ENCODE results near the gene CEP128.

The CEP128 gene

GRCh38 chr14:80941241-80942185, at the start of gene CEP128:
TSS of gene CEP128 (minus strand) at chr14:80941738.
- peaks cover 21% of the 10 kb centered on the region for H3K4me1 ChIP-seq (ENCODE audit: control insufficient read depth, low read length)
- H3K9me3 ChIP-seq (ENCODE audit: control insufficient read depth, insufficient read depth, low read length) = no peaks in the 10 kb centered on the region
- H3K9me2 ChIP-seq (replicated peaks; ENCODE audit: control insufficient read depth, low read length) = no peaks in the 10 kb centered on the region
- H3K4me3 ChIP-seq (ENCODE audit: low read length) = peak within 1 kb of the TSS; percentile 79
- H3K27ac ChIP-seq (ENCODE audit: low read depth, low read length) = peak within 1 kb of the TSS; percentile 48
- no peak for TF ChIP-seq EZH2phosphoT487 (IDR thresholded peaks at IDR 0.05; ENCODE audit: borderline replicate concordance, low read length)
- TF ChIP-seq CTCF (IDR thresholded peaks at IDR 0.05; ENCODE audit: low read depth, low read length, poor library complexity, severe bottlenecking) = no peak
- peak within 1 kb of the TSS; percentile 81 for H3K4me2 ChIP-seq (ENCODE audit: low read length)
- no peaks in the 10 kb centered on the region for H3K27me3 ChIP-seq (ENCODE audit: control insufficient read depth, low read length)
- H3F3A ChIP-seq (ENCODE audit: control insufficient read depth, insufficient read depth) = no peaks in the 10 kb centered on the region
- peaks cover 32% of the 10 kb centered on the region for H3K79me2 ChIP-seq (ENCODE audit: control insufficient read depth, low read length)
- H4K20me1 ChIP-seq (ENCODE audit: control insufficient read depth, insufficient read depth, low read depth, low read length) = no peaks in the 10 kb centered on the region
- H3K36me3 ChIP-seq (ENCODE audit: control insufficient read depth, low read length) = peaks cover 12% of the 10 kb centered on the region

GRCh38 chr14:80988735-80989429, 47.3 kb upstream of the CEP128 start:
- Histone ChIP-seq H3K27ac (ENCODE audit: low read depth, low read length) (no peak overlapping the region), H3K4me2 (ENCODE audit: low read length) (no peak overlapping the region), H3K9me2 (replicated peaks; ENCODE audit: control insufficient read depth, low read length) (no peaks in the 10 kb centered on the region), H3F3A (ENCODE audit: control insufficient read depth, insufficient read depth) (no peaks in the 10 kb centered on the region), H3K79me2 (ENCODE audit: control insufficient read depth, low read length) (no peaks in the 10 kb centered on the region), H3K4me3 (ENCODE audit: low read length) (no peak overlapping the region), H3K36me3 (ENCODE audit: control insufficient read depth, low read length) (no peaks in the 10 kb centered on the region), H3K9me3 (ENCODE audit: control insufficient read depth, insufficient read depth, low read length) (no peaks in the 10 kb centered on the region), H4K20me1 (ENCODE audit: control insufficient read depth, insufficient read depth, low read depth, low read length) (no peaks in the 10 kb centered on the region), H3K4me1 (ENCODE audit: control insufficient read depth, low read length) (peaks cover 24% of the 10 kb centered on the region), H3K27me3 (ENCODE audit: control insufficient read depth, low read length) (no peaks in the 10 kb centered on the region)
- TF ChIP-seq EZH2phosphoT487 (IDR thresholded peaks at IDR 0.05; ENCODE audit: borderline replicate concordance, low read length) (no peak), CTCF (IDR thresholded peaks at IDR 0.05; ENCODE audit: low read depth, low read length, poor library complexity, severe bottlenecking) (no peak)

- Histone ChIP-seq H3K36me3 (ENCODE audit: control insufficient read depth, low read length) (no peaks in the 10 kb centered on the region), H3K9me3 (ENCODE audit: control insufficient read depth, insufficient read depth, low read length) (no peaks in the 10 kb centered on the region), H4K20me1 (ENCODE audit: control insufficient read depth, insufficient read depth, low read depth, low read length) (no peaks in the 10 kb centered on the region), H3K4me2 (ENCODE audit: low read length) (no peak overlapping the region), H3K79me2 (ENCODE audit: control insufficient read depth, low read length) (no peaks in the 10 kb centered on the region), H3F3A (ENCODE audit: control insufficient read depth, insufficient read depth) (no peaks in the 10 kb centered on the region), H3K4me3 (ENCODE audit: low read length) (no peak overlapping the region), H3K27me3 (ENCODE audit: control insufficient read depth, low read length) (no peaks in the 10 kb centered on the region), H3K9me2 (replicated peaks; ENCODE audit: control insufficient read depth, low read length) (no peaks in the 10 kb centered on the region), H3K27ac (ENCODE audit: low read depth, low read length) (no peak overlapping the region), H3K4me1 (ENCODE audit: control insufficient read depth, low read length) (peaks cover 24% of the 10 kb centered on the region)
- TF ChIP-seq EZH2phosphoT487 (IDR thresholded peaks at IDR 0.05; ENCODE audit: borderline replicate concordance, low read length) (no peak), CTCF (IDR thresholded peaks at IDR 0.05; ENCODE audit: low read depth, low read length, poor library complexity, severe bottlenecking) (no peak)
These were observed 46.7 kb upstream of the CEP128 start for GRCh38 chr14:80988192-80988591.
